Tibial nerve (tissue), 4 donors: ENCODE results near the gene PAPPA.

ENCODE experiments used
- EP300 ChIP-seq, 2 donors: sonication (generic); formaldehyde crosslinking; IDR thresholded peaks; one replicate each; pipeline ENCODE4 v1.6.1; 2017; ENCODE audit warnings: antibody characterized with exemption in 2 of 2, mild to moderate bottlenecking in 1 of 2
- POLR2A ChIP-seq, 2 donors: fragments of 450-650 bp; IDR thresholded peaks; one replicate each; pipeline ENCODE4 v1.6.1; 2017; ENCODE audit warnings: antibody characterized with exemption in 2 of 2, mild to moderate bottlenecking in 2 of 2, moderate library complexity in 2 of 2
- TF ChIP-seq, protein P1 (sequence below), 5 experiments: fragments of 200-600 bp in 3 of 5; fragments of 450-650 bp in 2 of 5; sonication (generic) in 3 of 5; IDR thresholded peaks; one replicate each; pipeline ENCODE4 v1.5.1; 2016 to 2019; ENCODE audit warnings: antibody characterized with exemption in 5 of 5, mild to moderate bottlenecking in 3 of 5, moderate library complexity in 2 of 5

- TF ChIP-seq, protein P1, sequence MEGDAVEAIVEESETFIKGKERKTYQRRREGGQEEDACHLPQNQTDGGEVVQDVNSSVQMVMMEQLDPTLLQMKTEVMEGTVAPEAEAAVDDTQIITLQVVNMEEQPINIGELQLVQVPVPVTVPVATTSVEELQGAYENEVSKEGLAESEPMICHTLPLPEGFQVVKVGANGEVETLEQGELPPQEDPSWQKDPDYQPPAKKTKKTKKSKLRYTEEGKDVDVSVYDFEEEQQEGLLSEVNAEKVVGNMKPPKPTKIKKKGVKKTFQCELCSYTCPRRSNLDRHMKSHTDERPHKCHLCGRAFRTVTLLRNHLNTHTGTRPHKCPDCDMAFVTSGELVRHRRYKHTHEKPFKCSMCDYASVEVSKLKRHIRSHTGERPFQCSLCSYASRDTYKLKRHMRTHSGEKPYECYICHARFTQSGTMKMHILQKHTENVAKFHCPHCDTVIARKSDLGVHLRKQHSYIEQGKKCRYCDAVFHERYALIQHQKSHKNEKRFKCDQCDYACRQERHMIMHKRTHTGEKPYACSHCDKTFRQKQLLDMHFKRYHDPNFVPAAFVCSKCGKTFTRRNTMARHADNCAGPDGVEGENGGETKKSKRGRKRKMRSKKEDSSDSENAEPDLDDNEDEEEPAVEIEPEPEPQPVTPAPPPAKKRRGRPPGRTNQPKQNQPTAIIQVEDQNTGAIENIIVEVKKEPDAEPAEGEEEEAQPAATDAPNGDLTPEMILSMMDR (IDR thresholded peaks at IDR 0.05) = no peak
- TF ChIP-seq POLR2A (IDR thresholded peaks at IDR 0.05) (no peak), EP300 (IDR thresholded peaks at IDR 0.05) (no peak)
Observed at GRCh38 chr9:116450378-116451139, 297.0 kb downstream of the PAPPA start.
